ENCODE results near the gene ZNF750.

DNA sequence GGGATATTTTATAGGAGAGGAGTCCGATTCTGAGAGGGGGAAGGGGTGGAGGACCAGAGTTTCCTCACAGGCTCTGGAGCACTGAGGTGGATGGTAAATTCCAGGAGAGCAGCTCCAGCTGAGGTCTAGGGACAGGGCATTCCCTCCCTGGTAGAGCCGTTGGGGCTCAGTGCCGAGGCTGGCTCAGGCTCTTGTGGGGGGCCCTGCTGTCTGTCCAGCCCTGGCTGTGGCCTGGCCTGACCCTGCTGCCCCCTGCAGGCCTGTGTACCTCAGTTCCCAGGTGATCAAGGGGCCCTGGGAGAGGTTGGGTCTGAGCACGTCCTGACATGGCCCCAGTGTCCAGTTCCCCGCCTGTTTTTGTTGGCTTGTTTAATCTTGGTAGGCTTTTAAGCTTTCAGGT lies 16.8 kb downstream of the ZNF750 start:
- TF ChIP-seq, protein P1, sequence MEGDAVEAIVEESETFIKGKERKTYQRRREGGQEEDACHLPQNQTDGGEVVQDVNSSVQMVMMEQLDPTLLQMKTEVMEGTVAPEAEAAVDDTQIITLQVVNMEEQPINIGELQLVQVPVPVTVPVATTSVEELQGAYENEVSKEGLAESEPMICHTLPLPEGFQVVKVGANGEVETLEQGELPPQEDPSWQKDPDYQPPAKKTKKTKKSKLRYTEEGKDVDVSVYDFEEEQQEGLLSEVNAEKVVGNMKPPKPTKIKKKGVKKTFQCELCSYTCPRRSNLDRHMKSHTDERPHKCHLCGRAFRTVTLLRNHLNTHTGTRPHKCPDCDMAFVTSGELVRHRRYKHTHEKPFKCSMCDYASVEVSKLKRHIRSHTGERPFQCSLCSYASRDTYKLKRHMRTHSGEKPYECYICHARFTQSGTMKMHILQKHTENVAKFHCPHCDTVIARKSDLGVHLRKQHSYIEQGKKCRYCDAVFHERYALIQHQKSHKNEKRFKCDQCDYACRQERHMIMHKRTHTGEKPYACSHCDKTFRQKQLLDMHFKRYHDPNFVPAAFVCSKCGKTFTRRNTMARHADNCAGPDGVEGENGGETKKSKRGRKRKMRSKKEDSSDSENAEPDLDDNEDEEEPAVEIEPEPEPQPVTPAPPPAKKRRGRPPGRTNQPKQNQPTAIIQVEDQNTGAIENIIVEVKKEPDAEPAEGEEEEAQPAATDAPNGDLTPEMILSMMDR (conservative IDR thresholded peaks at IDR 0.05) = no peak; the same call in 1 of the 2 replicates
- no peak for TF ChIP-seq ZFX (IDR thresholded peaks at IDR 0.05)

Data from C4-2B (cell line).